NCI-H2107 treated with DMSO at 0.1 percent for 48 hours (cell line): ENCODE data around the gene ELOA.
"Not testable (repeated sequence)": the region's sequence is repeated elsewhere in the genome, so short reads cannot be mapped to it uniquely, and the experiment has no call there.

ENCODE experiments used
- DNase-seq: peaks from one replicate; lab custom pipeline; 2025; ENCODE audit not compliant: unreplicated experiment; lab: John Stamatoyannopoulos, UW

Gene ELOA

DNA sequence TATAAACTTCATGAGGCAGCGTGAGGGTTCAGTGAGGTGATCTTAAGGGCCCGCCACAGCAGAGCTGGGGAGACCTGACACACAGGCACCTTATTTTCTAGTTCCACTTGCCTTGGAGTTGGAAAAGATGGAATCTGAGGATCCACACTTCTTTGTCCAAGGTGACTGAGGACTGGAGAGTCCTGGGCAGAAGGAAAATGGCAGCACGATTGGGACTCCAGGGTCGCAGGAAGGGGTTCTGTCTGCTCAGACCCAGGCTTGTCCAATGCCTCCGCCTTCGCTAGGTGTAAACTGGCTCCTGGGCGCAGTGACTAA lies 55.9 kb downstream of the ELOA start:
- DNase-seq, result no peak

DNA sequence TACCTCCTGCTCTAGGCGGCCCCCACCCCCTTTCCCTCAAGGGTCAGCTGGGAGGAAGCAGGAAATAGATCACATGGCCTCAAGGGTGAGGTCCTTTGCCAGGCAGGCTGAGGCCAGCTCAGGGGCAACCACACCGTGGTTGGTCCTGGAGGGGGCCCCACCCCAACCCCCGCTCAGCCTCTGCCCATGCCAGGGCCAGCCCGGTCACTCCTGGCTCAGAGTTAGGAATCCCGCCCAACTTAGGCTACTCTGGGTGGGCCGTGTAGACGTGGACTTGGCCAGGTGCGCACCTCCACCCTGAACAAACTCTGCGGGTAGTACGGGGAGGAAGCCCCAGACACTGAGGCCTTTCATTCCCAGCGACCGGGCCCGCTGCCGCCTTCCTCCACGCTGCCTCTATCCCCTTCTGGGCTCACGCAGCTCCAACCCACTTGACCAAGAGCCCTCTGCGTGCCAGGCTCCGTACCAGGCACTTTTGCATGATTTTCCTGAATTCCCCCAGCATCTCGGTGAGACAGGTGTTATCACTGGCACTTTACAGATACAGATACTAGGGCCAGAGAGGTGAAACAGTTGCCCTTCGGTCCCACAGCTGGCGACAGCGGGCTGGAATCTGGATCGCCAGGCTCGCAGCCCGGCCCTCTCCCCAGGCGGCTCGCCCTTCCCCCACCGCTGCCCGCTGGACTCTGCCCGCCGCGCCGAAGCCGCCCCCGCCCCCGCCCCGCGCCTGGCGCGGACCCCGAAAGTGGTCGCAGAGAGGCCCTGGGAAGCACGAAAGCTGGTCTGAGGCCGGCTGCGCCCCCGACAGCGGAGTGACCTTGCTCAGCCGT lies 56.5 kb downstream of the ELOA start:
- no peak for DNase-seq

DNA sequence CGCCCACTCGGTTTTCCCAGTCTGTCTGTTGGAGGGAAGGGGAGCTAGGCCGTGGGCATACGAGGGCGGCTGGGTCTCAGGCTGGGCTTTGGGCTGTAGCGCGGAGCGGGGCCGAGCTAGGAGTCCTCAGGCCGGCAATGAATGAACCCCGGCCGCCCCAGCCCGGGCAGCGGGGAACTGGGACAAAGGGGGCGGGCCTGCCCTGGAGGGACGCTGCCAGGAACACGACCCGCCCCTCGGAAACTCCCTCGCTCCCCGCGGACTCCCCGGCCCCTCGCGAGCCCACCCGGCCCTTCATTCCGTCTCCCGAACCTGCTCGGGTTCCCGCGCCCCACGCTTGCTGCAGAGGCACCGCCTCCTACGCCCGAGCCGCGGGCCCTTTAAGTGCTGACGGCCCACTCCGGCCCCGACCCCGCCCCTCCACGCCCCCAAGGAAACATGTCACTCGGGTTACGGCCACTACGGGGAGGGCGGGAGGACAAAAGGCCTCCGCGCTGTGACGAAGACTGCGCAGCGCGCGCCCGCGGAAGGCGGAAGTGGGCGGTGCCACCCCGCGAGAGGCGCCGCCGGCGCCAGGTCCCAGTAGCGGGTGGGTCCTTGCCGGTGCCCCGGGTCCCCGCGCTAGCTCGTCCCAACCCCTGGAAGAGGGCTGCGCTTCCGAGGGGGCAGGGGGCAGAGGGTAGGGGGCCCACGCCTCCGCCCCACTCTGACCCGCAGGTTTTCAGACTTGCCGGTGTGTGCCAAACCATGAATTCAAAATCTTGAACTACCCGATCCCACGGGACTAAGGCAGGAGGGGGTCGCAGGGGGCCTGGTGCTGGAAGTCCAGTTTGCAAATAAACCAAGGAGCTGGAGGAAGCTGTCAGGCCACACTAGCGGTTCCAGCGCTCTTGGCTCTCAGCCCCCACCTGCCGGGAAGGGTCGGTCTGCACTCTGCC lies 57.4 kb downstream of the ELOA start, which contains the start of gene GALE:
Gene GALE, minus strand, starts transcription at position 355 of the 938 bp plus-strand sequence. CDS start 1,747 bp downstream, outside the sequence.
- peak; percentile 90 for DNase-seq

DNA sequence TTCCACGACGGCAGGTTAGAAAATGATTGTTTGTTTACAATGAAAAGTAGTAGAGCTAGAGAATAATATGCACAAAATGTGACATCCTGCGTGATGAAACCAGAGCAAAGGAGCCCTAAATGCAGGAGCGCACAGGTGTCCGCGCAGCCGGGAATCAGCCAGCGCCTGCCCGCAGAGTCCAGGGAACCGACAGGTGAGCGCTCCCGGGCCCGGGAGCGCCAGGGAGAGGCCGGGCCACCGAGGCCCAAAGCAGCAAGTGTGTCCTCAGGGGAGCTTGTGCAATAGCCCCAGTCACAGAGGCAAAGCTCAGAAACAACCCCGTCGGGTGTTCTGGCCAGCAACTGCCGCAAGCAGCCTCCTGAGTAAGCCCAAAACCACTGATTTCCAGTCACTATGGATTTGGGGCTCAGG lies 58.1 kb downstream of the ELOA start:
- no peak for DNase-seq

DNA sequence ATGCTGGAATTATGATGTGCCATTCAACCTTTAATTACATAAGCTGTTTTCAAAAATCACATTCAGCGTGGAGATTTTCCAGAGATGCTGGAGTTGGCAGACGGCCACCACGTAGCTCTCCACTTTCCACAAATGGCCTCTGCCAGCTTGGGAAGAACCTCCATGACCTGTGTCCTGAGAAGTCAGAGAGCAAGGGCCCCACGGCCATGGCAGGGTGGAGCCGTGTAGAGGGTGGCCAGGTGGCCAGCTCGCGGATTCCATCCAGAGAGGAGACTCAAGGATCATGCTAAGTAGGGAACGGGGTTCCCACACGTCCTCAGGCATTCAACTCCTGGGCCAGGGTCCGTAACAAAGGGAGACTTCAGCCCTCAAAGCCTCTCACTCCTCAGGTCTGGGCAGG lies 58.6 kb downstream of the ELOA start:
- DNase-seq, result no peak

DNA sequence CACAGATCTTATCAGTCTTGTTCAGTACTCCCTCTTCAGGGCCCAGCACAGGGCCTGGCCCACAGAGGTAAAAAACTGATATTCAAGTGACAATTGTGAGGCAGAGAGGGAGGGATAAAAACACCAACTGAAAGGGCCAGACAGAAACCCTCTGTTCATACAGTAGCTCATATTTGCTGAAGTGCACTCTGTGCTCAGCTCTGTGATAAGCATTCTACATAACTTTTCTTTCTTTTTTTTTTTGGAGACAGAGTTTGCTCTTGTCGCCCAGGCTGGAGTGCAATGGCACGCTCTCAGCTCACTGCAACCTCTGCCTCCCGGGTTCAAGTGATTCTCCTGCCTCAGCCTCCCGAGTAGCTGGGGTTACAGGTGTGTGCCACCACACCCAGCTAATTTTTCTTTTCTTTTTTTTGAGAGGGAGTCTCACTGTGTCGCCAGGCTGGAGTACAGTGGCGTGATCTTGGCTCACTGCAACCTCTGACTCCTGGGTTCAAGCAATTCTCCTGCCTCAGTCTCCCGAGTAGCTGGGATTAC lies 59.6 kb downstream of the ELOA start:
- DNase-seq, result not testable (repeated sequence)

DNA sequence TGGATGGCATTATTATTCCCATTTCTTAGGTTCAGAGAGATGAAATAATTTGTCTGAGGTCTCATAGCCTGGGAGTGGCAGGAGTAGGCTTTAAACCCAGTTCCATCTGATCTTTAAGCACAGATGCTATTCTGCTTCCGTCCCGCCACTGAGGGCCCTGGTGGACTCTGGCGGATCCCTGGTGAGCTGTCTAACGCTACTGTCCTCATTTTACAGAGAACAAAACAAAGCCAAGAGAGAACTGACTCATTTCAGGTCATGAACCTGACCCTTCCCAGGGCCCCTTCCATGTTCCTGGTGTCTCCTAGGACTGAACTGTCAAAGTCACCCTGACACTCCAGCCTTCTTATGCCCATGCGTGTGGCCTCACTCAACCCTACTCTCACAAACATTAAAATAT lies 60.4 kb downstream of the ELOA start:
- DNase-seq, result no peak

DNA sequence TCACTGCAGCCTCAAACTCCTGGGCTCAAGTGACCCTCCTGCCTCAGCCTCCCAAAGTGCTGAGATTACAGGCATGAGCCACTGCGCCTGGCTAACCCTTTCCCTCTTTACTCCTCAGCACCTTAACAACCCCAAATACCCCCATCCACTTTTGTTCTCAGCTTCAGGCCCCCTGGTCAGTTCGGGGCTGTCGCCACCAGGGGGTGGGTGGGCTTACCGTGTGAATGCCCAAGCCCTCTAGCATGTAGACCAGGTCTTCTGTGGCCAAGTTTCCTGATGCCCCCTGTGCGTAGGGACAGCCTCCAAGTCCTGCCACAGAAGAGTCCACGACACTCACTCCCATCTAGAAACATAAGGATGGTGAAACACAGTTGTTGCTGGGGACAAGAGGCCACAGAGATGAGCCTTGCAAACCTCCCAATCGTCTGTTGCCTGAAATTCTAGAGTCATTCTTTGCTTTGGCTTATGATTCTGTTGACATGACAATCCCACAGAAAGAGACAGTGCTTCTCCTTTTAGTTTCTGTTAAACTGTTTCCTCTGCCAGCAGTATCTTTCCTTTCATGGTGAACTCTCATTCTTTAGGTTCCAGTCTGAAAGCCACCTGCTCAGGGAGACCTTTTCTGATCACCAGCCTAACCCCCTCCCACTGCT lies 61.0 kb downstream of the ELOA start:
- no peak for DNase-seq

DNA sequence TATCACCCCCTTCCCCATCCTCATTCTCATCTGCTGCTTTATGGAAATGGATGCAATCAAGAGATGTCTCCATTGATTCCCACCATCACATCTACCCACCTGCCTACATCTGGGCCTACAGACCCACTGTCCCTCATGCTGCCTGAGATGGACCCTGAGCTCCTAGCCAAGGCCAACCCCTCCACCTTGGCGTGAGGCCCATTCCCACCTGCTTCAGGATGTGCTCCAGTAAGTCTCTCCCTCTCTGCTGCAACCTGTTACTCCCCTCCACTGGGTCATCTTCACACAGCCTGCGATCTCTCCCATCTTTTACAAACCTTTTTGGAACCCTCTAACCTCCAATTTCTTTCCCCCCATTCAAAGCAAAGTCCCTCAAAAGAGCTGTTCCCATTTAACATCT lies 61.8 kb downstream of the ELOA start:
- no peak for DNase-seq

DNA sequence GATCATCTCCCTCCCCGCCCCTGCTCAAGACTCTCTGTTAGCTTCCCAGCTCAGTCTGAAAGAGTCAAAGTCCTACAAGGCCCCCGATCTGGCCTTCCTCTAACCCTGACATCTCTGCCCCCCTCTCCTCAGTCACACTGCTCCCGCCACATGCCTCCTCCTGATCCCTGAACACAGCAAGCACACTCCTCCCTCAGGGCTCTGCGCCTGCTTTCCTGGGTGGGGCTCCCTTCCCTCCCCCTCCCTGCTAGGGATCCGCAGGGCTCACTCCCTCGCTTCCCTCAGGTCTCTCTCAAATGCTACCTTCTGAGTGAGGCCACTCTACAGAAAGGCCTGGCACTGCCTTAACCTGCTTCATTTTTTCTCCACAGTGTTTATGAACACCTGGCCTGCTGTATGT lies 63.0 kb downstream of the ELOA start:
- DNase-seq, result no peak

DNA sequence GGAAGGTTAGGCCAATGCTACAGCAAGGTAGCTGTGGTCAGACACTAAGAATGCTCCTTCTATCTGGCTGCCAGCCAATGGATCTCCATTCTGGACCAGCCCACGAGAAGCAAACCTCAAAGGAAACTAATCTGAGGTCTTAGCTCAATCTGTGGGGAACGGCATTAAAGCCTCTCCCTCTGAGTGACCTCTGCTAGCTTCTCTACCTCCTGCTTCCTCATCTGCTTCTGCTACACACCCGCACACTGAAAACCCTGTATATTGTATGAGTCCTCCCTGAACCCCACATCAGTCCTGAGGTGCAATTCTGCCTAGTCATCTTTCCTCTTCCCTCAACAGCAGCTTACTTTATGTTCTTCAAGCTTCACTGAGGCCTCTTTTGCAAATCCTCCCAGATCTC lies 64.2 kb downstream of the ELOA start:
- DNase-seq, result no peak

DNA sequence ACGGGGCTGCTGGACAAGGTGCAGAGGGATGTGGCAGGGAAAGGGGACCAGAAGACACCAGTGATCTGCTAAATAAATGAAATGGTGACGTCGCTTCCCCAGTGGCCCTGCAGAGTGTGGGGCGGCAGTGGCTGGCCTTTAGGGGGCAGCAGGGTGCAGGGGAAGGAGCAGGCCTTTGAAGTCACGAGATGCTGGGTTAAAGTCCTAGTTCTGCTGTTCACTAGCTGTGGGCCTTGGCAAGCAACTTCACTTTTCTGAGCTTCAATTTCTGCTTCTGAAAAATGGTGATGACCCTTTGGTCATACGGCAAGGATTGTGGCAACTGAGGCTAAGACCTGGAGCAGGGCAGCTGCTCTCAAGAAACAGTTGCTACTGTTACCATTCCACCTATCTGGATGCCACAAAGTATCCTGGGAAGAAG lies 66.5 kb downstream of the ELOA start:
- peak; percentile 72 for DNase-seq

DNA sequence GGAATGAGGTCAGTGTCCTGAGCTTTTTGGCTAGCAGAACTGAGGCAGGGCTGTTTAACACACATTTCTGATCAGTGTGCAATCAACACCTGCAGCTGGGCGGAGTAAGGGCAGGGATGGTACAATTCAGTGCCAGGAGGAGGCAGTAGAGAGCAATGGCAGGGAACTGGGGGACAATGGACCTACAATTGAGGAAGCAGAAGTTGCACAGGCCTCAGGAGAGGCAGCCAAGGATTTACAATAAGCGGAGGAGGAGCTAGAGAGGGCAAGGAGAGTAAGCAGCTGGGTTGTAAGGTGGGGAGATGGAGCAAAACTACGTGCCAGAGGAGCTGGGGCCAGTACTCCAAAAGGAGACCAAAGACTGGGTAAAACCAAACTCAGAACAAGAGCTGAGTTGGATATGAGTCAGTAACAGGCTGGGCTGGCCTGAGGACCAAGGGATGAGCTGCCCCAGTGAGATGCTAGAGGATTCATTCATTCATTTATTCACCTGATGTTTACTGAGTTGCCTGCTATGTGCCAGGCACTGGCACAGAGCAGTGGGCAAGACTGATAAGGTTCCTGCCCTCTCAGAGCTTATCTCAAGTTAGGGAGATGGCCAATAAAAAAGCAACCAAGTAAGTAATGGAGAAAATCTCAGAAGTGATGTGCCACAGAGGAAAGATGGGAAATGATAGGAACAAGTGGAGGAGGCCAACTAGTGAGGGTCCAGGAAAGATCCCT lies 67.7 kb downstream of the ELOA start:
- no peak for DNase-seq
